ENCODE results near the gene DUS4L. TPM values are rescaled to one million over a fixed set of nuclear protein-coding genes. Genes with fewer than 3 reads are reported as not detected.

DUS4L gene
- total RNA-seq, 6 donors from 2014 or later: 1.3 to 25.1 (median 6.1) TPM

DNA sequence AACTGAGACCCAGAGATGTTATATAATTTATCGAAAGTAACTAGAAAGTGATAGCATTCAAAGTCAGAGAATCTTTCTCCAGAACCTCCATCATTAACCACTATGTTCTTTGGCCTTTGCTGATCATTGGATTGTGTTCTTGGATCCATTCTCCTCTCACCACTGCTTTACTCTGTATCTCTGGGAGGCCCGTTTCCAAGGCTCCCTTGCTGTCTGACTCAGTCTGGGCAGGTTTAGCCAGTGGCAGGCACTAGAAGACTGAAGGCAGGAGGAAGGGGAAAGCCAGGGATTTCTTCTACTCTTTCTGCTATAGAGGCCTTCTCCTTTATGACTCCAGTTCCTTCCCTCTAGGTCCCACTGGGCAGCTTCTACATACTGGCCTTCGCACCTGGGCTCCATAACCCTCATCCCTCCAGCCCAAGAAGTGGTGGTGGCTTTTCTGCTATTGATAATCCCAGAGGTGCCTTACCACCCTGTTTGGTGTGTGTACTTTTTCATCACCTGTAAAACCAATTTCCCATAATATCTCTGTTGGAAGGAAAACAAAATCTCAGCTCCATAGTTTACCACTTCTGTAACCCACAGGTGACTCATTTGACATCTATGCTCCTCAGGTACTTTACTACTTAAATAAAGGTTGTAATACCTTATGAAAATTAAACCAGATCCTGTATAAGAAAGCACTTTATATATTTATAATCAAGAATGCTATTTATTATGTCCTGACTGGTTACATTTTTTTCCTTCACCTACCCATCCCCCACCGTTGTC is 52.3 kb downstream of the DUS4L start:
- ATAC-seq (ENCODE audit: low FRiP score in 2 of 2) (no peak), DNase-seq (no peak)
- Histone ChIP-seq H3K27ac (peak overlapping the region in 1 of 4 donors; percentile 44), H3K9me3 (no peaks in the 10 kb centered on the region), H3K27me3 (no peaks in the 10 kb centered on the region), H3K4me1 (no peaks in the 10 kb centered on the region), H3K36me3 (peaks cover 0 to 45% (median 10%) of the 10 kb centered on the region in 4 donors), H3K4me3 (no peak overlapping the region)
- 91 to 97% methylated on average over 4 of the region's 4 CpGs for WGBS, 2 donors
- no peak for TF ChIP-seq POLR2AphosphoS5 (IDR thresholded peaks at IDR 0.05)

DNA sequence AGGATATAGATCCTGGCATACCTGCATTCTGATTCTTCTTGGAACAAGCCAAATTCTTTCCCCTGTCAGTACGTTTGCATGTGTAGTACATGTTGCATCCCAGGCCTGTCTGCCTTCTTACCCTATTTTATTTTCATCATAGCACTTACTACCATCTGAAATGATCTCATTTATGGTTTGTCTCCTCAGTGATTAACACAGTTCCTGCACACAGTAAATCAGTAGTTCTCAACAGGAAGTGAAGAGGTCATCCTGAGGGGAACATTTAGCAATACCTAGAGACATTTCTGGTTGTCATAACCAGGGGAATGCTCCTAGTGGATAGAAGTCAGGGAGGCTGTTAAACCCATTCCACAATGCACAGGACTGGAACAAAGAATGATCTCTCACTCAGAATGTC is 58.7 kb downstream of the DUS4L start:
- WGBS, 2 donors: 64 to 73% methylated on average over 1 of the region's 1 CpG

DNA sequence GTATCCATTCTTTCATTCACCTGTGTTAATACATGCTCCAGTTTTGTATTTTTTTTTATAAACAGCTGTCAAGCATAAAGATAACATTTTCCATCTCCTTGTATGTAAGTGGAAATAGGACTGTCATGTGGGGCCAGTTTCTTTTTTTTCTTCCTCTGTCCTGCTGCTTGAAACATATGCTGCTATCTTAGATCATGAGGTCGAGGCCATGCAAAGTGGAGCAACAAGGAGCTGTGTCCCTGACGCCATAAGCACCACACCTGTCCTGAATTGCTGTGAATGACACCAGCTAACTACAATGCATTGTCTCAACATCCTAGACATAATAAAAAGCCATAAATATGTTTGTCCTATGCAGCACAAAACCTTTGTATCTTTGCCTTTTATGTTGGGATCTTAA is 59.1 kb downstream of the DUS4L start:
- TF ChIP-seq POLR2A (IDR thresholded peaks at IDR 0.05): no peak
- 82 to 83% methylated on average over 2 of the region's 2 CpGs for WGBS, 2 donors
- ATAC-seq (ENCODE audit: low FRiP score in 2 of 2) (no peak), DNase-seq (no peak)
- Histone ChIP-seq H3K27me3 (no peaks in the 10 kb centered on the region), H3K9me3 (no peaks in the 10 kb centered on the region), H3K4me1 (peaks cover 0 to 12% (median 3%) of the 10 kb centered on the region in 4 donors), H3K36me3 (peaks cover 0 to 13% (median 3%) of the 10 kb centered on the region in 4 donors), H3K4me3 (no peak overlapping the region), H3K27ac (no peak overlapping the region)

More for the DNA sequence above, 58.7 kb downstream of the DUS4L start:
- Histone ChIP-seq H3K36me3 (peaks cover 0 to 13% (median 3%) of the 10 kb centered on the region in 4 donors), H3K27me3 (no peaks in the 10 kb centered on the region), H3K9me3 (no peaks in the 10 kb centered on the region), H3K27ac (no peak overlapping the region), H3K4me3 (no peak overlapping the region), H3K4me1 (peaks cover 0 to 12% (median 3%) of the 10 kb centered on the region in 4 donors)
- DNase-seq (no peak), ATAC-seq (ENCODE audit: low FRiP score in 2 of 2) (peak in 1 of 2 donors; percentile 61)
- TF ChIP-seq, protein P1, sequence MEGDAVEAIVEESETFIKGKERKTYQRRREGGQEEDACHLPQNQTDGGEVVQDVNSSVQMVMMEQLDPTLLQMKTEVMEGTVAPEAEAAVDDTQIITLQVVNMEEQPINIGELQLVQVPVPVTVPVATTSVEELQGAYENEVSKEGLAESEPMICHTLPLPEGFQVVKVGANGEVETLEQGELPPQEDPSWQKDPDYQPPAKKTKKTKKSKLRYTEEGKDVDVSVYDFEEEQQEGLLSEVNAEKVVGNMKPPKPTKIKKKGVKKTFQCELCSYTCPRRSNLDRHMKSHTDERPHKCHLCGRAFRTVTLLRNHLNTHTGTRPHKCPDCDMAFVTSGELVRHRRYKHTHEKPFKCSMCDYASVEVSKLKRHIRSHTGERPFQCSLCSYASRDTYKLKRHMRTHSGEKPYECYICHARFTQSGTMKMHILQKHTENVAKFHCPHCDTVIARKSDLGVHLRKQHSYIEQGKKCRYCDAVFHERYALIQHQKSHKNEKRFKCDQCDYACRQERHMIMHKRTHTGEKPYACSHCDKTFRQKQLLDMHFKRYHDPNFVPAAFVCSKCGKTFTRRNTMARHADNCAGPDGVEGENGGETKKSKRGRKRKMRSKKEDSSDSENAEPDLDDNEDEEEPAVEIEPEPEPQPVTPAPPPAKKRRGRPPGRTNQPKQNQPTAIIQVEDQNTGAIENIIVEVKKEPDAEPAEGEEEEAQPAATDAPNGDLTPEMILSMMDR (IDR thresholded peaks at IDR 0.05): no peak
- peak in 1 of 2 donors; percentile 18 for TF ChIP-seq POLR2AphosphoS5 (IDR thresholded peaks at IDR 0.05)
- no peak for TF ChIP-seq POLR2A (IDR thresholded peaks at IDR 0.05)
- no peak for TF ChIP-seq EP300 (IDR thresholded peaks at IDR 0.05)

DNA sequence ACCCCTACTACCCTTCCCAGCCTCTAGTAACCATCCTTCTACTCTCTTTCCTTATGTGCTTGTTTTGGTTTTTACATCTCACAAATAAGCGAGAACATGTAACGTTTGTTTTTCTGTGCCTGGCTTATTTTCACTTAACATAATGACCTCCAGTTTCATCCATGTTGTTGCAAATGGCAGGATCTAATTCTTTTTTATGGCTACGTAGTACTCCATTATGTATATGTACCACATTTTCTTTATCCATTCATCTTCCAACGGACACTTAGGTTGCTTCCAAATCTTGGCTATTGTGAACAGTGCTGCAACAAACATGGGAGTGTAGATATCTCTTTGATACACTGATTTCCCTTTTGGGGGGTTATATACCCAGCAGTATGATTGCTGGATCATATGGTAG is 63.2 kb downstream of the DUS4L start:
- TF ChIP-seq, protein P1 (IDR thresholded peaks at IDR 0.05): no peak
- no peak for TF ChIP-seq POLR2AphosphoS5 (IDR thresholded peaks at IDR 0.05)
- WGBS, 2 donors: 96 to 97% methylated on average over 4 of the region's 4 CpGs
- no peaks in the 10 kb centered on the region for H3K27me3 ChIP-seq
- no peak for ATAC-seq (ENCODE audit: low FRiP score in 2 of 2)
- H3K27ac ChIP-seq: no peak overlapping the region
- peaks cover 0 to 11% (median 3%) of the 10 kb centered on the region in 4 donors for H3K4me1 ChIP-seq
- DNase-seq: no peak
- no peaks in the 10 kb centered on the region for H3K9me3 ChIP-seq
- H3K4me3 ChIP-seq: no peak overlapping the region
- H3K36me3 ChIP-seq: peaks cover 0 to 12% (median 5%) of the 10 kb centered on the region in 4 donors

Small RNA genes within 50 kb of the gene (small RNA-seq; reads per million reads assigned to genes)
- gene RF01233: 0 reads per million in 4 donors

Other genes with a start within 250 kb of the DUS4L start
- not detected for gene GPR22, start 93.9 kb upstream of the DUS4L start, total RNA-seq
- 10 to 100 TPM; 31.6 to 88.0 (median 50.5) TPM for gene COG5, start 51 bp upstream of the DUS4L start, total RNA-seq
- 10 to 100 TPM; 29.6 to 97.0 (median 62.2) TPM for gene BCAP29, start 16.3 kb downstream of the DUS4L start, total RNA-seq
- gene SLC26A4, start 96.9 kb downstream of the DUS4L start, total RNA-seq: 1 to 10 TPM in 1 of 6 donors, under 1 TPM in 5; 0.11 to 1.0 (median 0.56) TPM
- 10 to 100 TPM; 15.1 to 36.8 (median 22.0) TPM for gene CBLL1, start 180.2 kb downstream of the DUS4L start, total RNA-seq
- 1 to 10 TPM in 1 of 6 donors, under 1 TPM in 2, not detected in 3; 0.43 to 5.4 (median 0.67) TPM for gene SLC26A3, start 239.3 kb downstream of the DUS4L start, total RNA-seq

All from upper lobe of left lung (tissue), 6 donors.